Stimulated activated CD8-positive, alpha-beta memory T cell treated with anti-CD3 and anti-CD28 coated beads, Interleukin-2, amount 100 ng/mL, for 48 hours (primary cell): ENCODE data around the gene TOM1L1.
A peak's percentile ranks its signal among the peaks of the same experiment; 100 is the strongest.
"Not testable (repeated sequence)": the region's sequence is repeated elsewhere in the genome, so short reads cannot be mapped to it uniquely, and the experiment has no call there.

Source experiments
- DNase-seq, 2 donors: peaks; one replicate each; pipeline ENCODE4 v3.0.0-alpha.2; 2020; ENCODE audit warnings: low read depth in 2 of 2

The TOM1L1 gene

GRCh38 chr17:54900457-54901229 lies at the start of gene TOM1L1:
TOM1L1 (plus strand) TSS chr17:54900852; CDS start chr17:54900866, 14 bp downstream.
- peak; percentile 3 to 11 for DNase-seq

GRCh38 chr17:54859187-54859586 lies 41.5 kb upstream of the TOM1L1 start:
- DNase-seq, result no peak

- no peak for DNase-seq
These were observed 39.8 kb upstream of the TOM1L1 start for GRCh38 chr17:54860617-54861470.

- no peak for DNase-seq
These were observed 39.1 kb upstream of the TOM1L1 start for GRCh38 chr17:54861471-54861983.

GRCh38 chr17:54863176-54863575 lies 37.5 kb upstream of the TOM1L1 start:
- DNase-seq, result no peak

- no peak for DNase-seq
These were observed 36.6 kb upstream of the TOM1L1 start for GRCh38 chr17:54864070-54864469.

GRCh38 chr17:54864636-54865356 lies 35.9 kb upstream of the TOM1L1 start:
- no peak for DNase-seq

GRCh38 chr17:54867634-54868033 lies 33.0 kb upstream of the TOM1L1 start:
- no peak for DNase-seq

- DNase-seq, result no peak
These were observed 29.9 kb upstream of the TOM1L1 start for GRCh38 chr17:54870671-54871175.

- DNase-seq, result not testable (repeated sequence)
These were observed 24.7 kb upstream of the TOM1L1 start for GRCh38 chr17:54875906-54876305.

GRCh38 chr17:54876656-54877195 lies 23.9 kb upstream of the TOM1L1 start:
- DNase-seq, result no peak

- DNase-seq, result no peak
These were observed 19.2 kb upstream of the TOM1L1 start for GRCh38 chr17:54881255-54881972.

- DNase-seq, result no peak
These were observed 18.3 kb upstream of the TOM1L1 start for GRCh38 chr17:54882371-54882770.

GRCh38 chr17:54882950-54883349 lies 17.7 kb upstream of the TOM1L1 start:
- DNase-seq, result no peak

- DNase-seq, result no peak
These were observed 16.7 kb upstream of the TOM1L1 start for GRCh38 chr17:54883939-54884338.

GRCh38 chr17:54887787-54888186 lies 12.9 kb upstream of the TOM1L1 start:
- no peak for DNase-seq

- DNase-seq, result no peak
These were observed 12.4 kb upstream of the TOM1L1 start for GRCh38 chr17:54888254-54888653.

GRCh38 chr17:54888981-54889380 lies 11.7 kb upstream of the TOM1L1 start:
- DNase-seq, result no peak

GRCh38 chr17:54891176-54891821 lies 9.4 kb upstream of the TOM1L1 start:
- DNase-seq, result no peak

GRCh38 chr17:54892360-54892759 lies 8.3 kb upstream of the TOM1L1 start:
- DNase-seq, result no peak
